GM12878 (cell line): ENCODE results near the gene OR5AU1. TPM values are rescaled to one million over a fixed set of nuclear protein-coding genes. Genes with fewer than 3 reads are reported as not detected.

ENCODE experiments used
- ATAC-seq: fragments of 200-7000 bp; cut with Tn5 transposase; 3 replicates; pipeline ENCODE4 v1.9.1; 2020; ENCODE audit warnings: mild to moderate bottlenecking, moderate library complexity
- BruUV-seq: library from RNA; stranded (reverse); fragments of 400-500 nt; replicated peaks from 2 replicates; lab custom pipeline; 2021; lab: Mats Ljungman, UMichigan
- CTCF ChIA-PET: fragments of 300-600 bp; sonication (Branson Sonifier 250); formaldehyde crosslinking; extraction: SDS; loops from one replicate; lab custom pipeline; 2021; ENCODE audit warnings: inconsistent platforms; lab: Yijun Ruan, JAX
- POLR2A ChIA-PET: fragments of 350-600 bp; formaldehyde crosslinking; extraction: SDS; loops from one replicate; lab custom pipeline; 2021; ENCODE audit warnings: inconsistent platforms; lab: Charles Lee
- RAD21 ChIA-PET: fragments of 300-600 bp; sonication (Branson Sonifier 250); formaldehyde crosslinking; loops from one replicate; lab custom pipeline; 2023; ENCODE audit warnings: antibody characterized with exemption; ENCODE audit not compliant: unreplicated experiment; lab: Charles Lee
- SMC1A ChIA-PET: fragments of 300-600 bp; sonication (Branson Sonifier 250); formaldehyde crosslinking; loops from one replicate; lab custom pipeline; 2023; ENCODE audit not compliant: unreplicated experiment, uncharacterized antibody; lab: Charles Lee
- DNase-seq: peaks from one replicate; pipeline ENCODE4 v3.0.0-alpha.2; 2011; ENCODE audit warnings: low read depth, low spot score
- FAIRE-seq: peaks from 3 replicates; lab custom pipeline; 2011; peaks lifted over from hg19 to GRCh38; lab: Jason Lieb, UNC
- H2AFZ ChIP-seq: 2 replicates; pipeline ENCODE4 v1.6.0; 2011; ENCODE audit warnings: low read depth, low read length, control low read depth; ENCODE audit not compliant: control insufficient read depth
- H3K27ac ChIP-seq: 2 replicates; pipeline ENCODE4 v1.5.1; 2011; ENCODE audit warnings: control low read depth; ENCODE audit not compliant: control insufficient read depth, insufficient read depth
- H3K27me3 ChIP-seq, 2 experiments: replicated peaks in 1 of 2; 2 replicates each; pipeline versions ENCODE4 v1.6.0 to v1.6.1; 2011; ENCODE audit warnings: low read length in 1 of 2; ENCODE audit not compliant: control insufficient read depth in 2 of 2, insufficient read depth in 2 of 2
- H3K36me3 ChIP-seq, 2 experiments: 2 replicates each; pipeline ENCODE4 v1.5.1; 2011; ENCODE audit warnings: low read length in 1 of 2; ENCODE audit not compliant: control insufficient read depth in 2 of 2, insufficient read depth in 2 of 2
- H3K4me1 ChIP-seq: 2 replicates; pipeline ENCODE4 v1.6.1; 2011; ENCODE audit warnings: mild to moderate bottlenecking, low read length, moderate library complexity, mixed read lengths; ENCODE audit not compliant: control insufficient read depth, insufficient read depth
- H3K4me2 ChIP-seq: 2 replicates; pipeline ENCODE4 v1.6.0; 2011; ENCODE audit warnings: control low read depth; ENCODE audit not compliant: control insufficient read depth, insufficient read depth
- H3K4me3 ChIP-seq: fragments of 200-600 bp; sonication (generic); 2 replicates; pipeline ENCODE4 v1.5.1; 2016
- H3K79me2 ChIP-seq: 2 replicates; pipeline ENCODE4 v1.6.0; 2011; ENCODE audit warnings: low read length; ENCODE audit not compliant: control insufficient read depth, insufficient read depth
- H3K9ac ChIP-seq: 2 replicates; pipeline ENCODE4 v1.8.0; 2011; ENCODE audit warnings: low read length, control low read depth, mixed read lengths; ENCODE audit not compliant: control insufficient read depth, insufficient read depth
- H3K9me3 ChIP-seq: replicated peaks from 3 replicates; pipeline ENCODE4 v1.5.1; 2011; ENCODE audit warnings: mild to moderate bottlenecking, low read length; ENCODE audit not compliant: control insufficient read depth, insufficient read depth
- H4K20me1 ChIP-seq: 2 replicates; pipeline ENCODE4 v1.6.0; 2011; ENCODE audit not compliant: control insufficient read depth, insufficient read depth
- ASH2L ChIP-seq: fragments of 300-600, 200-600 bp; sonication (generic); IDR thresholded peaks from 2 replicates; pipeline ENCODE4 v1.6.1; 2017; ENCODE audit warnings: low read depth, mild to moderate bottlenecking, borderline replicate concordance
- SKIL ChIP-seq: fragments of 450-650 bp; IDR thresholded peaks from 2 replicates; pipeline ENCODE4 v1.6.1; 2017; ENCODE audit warnings: mild to moderate bottlenecking, low read depth, inconsistent platforms; ENCODE audit not compliant: poor library complexity, severe bottlenecking
- SP1 ChIP-seq: IDR thresholded peaks from one replicate; pipeline ENCODE4 v1.6.1; 2011; ENCODE audit warnings: low read depth, low read length
- WGBS: methylation state at CpG from one replicate; pipeline ENCODE4 v1.1.6; 2016; ENCODE audit warnings: low lambda C conversion rate; ENCODE audit not compliant: insufficient replicate concordance, insufficient coverage; ENCODE audit errors: missing lambda C conversion rate; 5-methylcytosine and 5-hydroxymethylcytosine counted together
- in situ Hi-C: fragments of 300-500 bp; cut with MboI; formaldehyde crosslinking; loops from 9 replicates; pipeline ENCODE4 v1.14.3; 2018; ENCODE audit warnings: mixed read lengths
- intact Hi-C: fragments of 100-400 bp; cut with micrococcal nuclease; formaldehyde crosslinking; loops from one replicate; pipeline ENCODE4 v1.14.2; 2022; ENCODE audit not compliant: unreplicated experiment
- polyA plus RNA-seq, 11 experiments: library from polyadenylated mRNA; depleted of rRNA in 4 of 11; unstranded in 6 of 11; stranded (reverse) in 5 of 11; fragments of >200 nt; fragmentation: Nextera tagmentation in 4 of 11; fragmentation: Illumina TruSeq in 1 of 11; extraction: Ambion mirVana in 4 of 11; extraction: Trizol in 1 of 11; gene quantifications; 1 replicate in 1 of 11; 2 replicates in 10 of 11; pipeline versions ENCODE4 v1.2.1 to v1.2.3, GENCODE V29; 2011 to 2016; ENCODE audit warnings: inconsistent platforms in 2 of 11, missing spikeins in 2 of 11, low read depth in 1 of 11
- total RNA-seq, 4 experiments: library from RNA; depleted of rRNA in 3 of 4; stranded (reverse); fragments of >200 nt in 3 of 4; fragmentation: Illumina TruSeq in 1 of 4; extraction: Trizol in 1 of 4; gene quantifications; 2 replicates each; pipeline versions ENCODE4 v1.2.1 to v1.2.3, GENCODE V29; 2013 to 2021

Gene OR5AU1
- total and polyA plus RNA-seq, 10 of the 15 experiments (the other 5 are each of a cell fraction or from before 2014, with no cell fraction given), result not detected

GRCh38 chr14:21107283-21107800 lies 48.5 kb downstream of the OR5AU1 start:
- no TSS peak for BruUV-seq
- H3K36me3 ChIP-seq, result no peaks in the 10 kb centered on the region
- DNase-seq, result no peak
- no peak overlapping the region; the same call in 1 of the 2 replicates for H2AFZ ChIP-seq
- no peak overlapping the region for H3K4me2 ChIP-seq
- FAIRE-seq, result no peak
- H3K79me2 ChIP-seq, result no peaks in the 10 kb centered on the region; the same call in 1 of the 2 replicates
- TF ChIP-seq SP1 (no peak), ASH2L (no peak), SKIL (no peak)
- TF ChIP-seq, all 136 proteins: peak for 0
- in situ Hi-C loops (no loop called here), intact Hi-C loops (loop anchor here (1.0 kb wide), 1 partner anchor 15 kb away; no protein-coding TSS in a partner anchor)
- POLR2A ChIA-PET, result interaction anchor here (0.6 kb wide), 1 partner anchor 350 kb away, joined by 7 read pairs; no protein-coding TSS in a partner anchor
- 96% methylated on average over 5 of the region's 5 CpGs for WGBS
- H3K4me1 ChIP-seq, result peaks cover 37% of the 10 kb centered on the region
- no peak overlapping the region for H3K4me3 ChIP-seq
- no peaks in the 10 kb centered on the region for H3K27me3 ChIP-seq
- ATAC-seq, result no peak
- RAD21 ChIA-PET, result interaction anchor here (2.8 to 3.3 kb wide), 3 partner anchors 15 to 92 kb away, joined by 5 to 13 read pairs (median 10); partner anchors contain the start of gene ARHGEF40
- CTCF ChIA-PET, result interaction anchor here (1.2 to 10.6 kb wide), 6 partner anchors 10 to 92 kb away, joined by 3 to 253 read pairs (median 126); partner anchors contain the start of gene ARHGEF40
- SMC1A ChIA-PET, result interaction anchor here (0.6 to 8.3 kb wide), 4 partner anchors 13 to 189 kb away, joined by 3 to 99 read pairs (median 40); no protein-coding TSS in a partner anchor
- H3K9ac ChIP-seq, result no peak overlapping the region
- H4K20me1 ChIP-seq, result no peaks in the 10 kb centered on the region
- no peak overlapping the region for H3K27ac ChIP-seq
- no peaks in the 10 kb centered on the region; the same call in 2 of the 3 replicates for H3K9me3 ChIP-seq
